HepG2 (cell line): Measurements from ENCODE around the gene GZF1. TPM values are rescaled to one million over a fixed set of nuclear protein-coding genes. Genes with fewer than 3 reads are reported as not detected.

Source experiments
- ATM ChIP-seq: fragments of 450-650 bp; IDR thresholded peaks from 2 replicates; pipeline ENCODE4 v1.7.1; 2017; ENCODE audit warnings: mild to moderate bottlenecking, borderline replicate concordance
- GATAD1 ChIP-seq: IDR thresholded peaks from 2 replicates; pipeline ENCODE4 v1.6.1; 2016; ENCODE audit warnings: missing genetic modification reagents, missing compliant biosample characterization
- GPN1 ChIP-seq: sonication (generic); formaldehyde crosslinking; IDR thresholded peaks from 2 replicates; pipeline ENCODE4 v1.5.1; 2020; ENCODE audit warnings: missing genetic modification reagents, borderline replicate concordance
- GTF3A ChIP-seq: sonication (generic); formaldehyde crosslinking; conservative IDR thresholded peaks from 2 replicates; pipeline ENCODE4 v1.4.0; 2020; ENCODE audit warnings: mild to moderate bottlenecking, missing genetic modification reagents
- HES4 ChIP-seq: sonication (generic); formaldehyde crosslinking; IDR thresholded peaks from 2 replicates; pipeline ENCODE4 v1.9.0; 2021; ENCODE audit warnings: mild to moderate bottlenecking, missing genetic modification reagents, borderline replicate concordance
- MXD4 ChIP-seq: IDR thresholded peaks from 2 replicates; pipeline ENCODE4 v1.6.1; 2016; ENCODE audit warnings: mild to moderate bottlenecking, missing biosample characterization, missing genetic modification reagents
- NFE2 ChIP-seq: sonication (generic); formaldehyde crosslinking; IDR thresholded peaks from 2 replicates; pipeline ENCODE4 v1.4.0; 2020; ENCODE audit warnings: missing genetic modification reagents
- SRY ChIP-seq: sonication (generic); formaldehyde crosslinking; IDR thresholded peaks from 2 replicates; pipeline ENCODE4 v1.8.0; 2022; ENCODE audit warnings: mild to moderate bottlenecking, missing genetic modification reagents
- XBP1 ChIP-seq: sonication (generic); formaldehyde crosslinking; IDR thresholded peaks from 2 replicates; pipeline ENCODE4 v1.5.0; 2020; ENCODE audit warnings: missing genetic modification reagents
- ZKSCAN1 ChIP-seq: fragments of 150-350 bp; IDR thresholded peaks from 2 replicates; pipeline ENCODE4 v1.6.1; 2014; ENCODE audit warnings: low read length
- ZNF614 ChIP-seq: IDR thresholded peaks from 2 replicates; pipeline ENCODE4 v1.6.1; 2018; ENCODE audit warnings: missing biosample characterization, missing genetic modification reagents, inconsistent platforms, borderline replicate concordance
- ZNF883 ChIP-seq: sonication (generic); formaldehyde crosslinking; IDR thresholded peaks from 2 replicates; pipeline ENCODE4 v1.5.1; 2020; ENCODE audit warnings: mild to moderate bottlenecking, missing genetic modification reagents; ENCODE audit errors: not compliant biosample characterization
- polyA plus RNA-seq, 8 experiments: library from polyadenylated mRNA; depleted of rRNA in 3 of 8; stranded (reverse) in 7 of 8; unstranded in 1 of 8; fragments of >200 nt; fragmentation: Illumina TruSeq in 4 of 8; extraction: Trizol in 4 of 8; gene quantifications; 2 replicates each; pipeline versions ENCODE4 v1.2.1 to v1.2.3, GENCODE V29; 2011 to 2016; ENCODE audit warnings: low read depth in 4 of 8, missing spikeins in 1 of 8, mixed read lengths in 1 of 8; ENCODE audit not compliant: insufficient read depth in 1 of 8
- total RNA-seq, 5 experiments: library from RNA; depleted of rRNA; stranded (reverse); fragments of >200 nt; fragmentation: Illumina TruSeq; extraction: Trizol; gene quantifications; 2 replicates each; pipeline ENCODE4 v1.2.3, GENCODE V29; 2016; ENCODE audit warnings: low read depth in 1 of 5
- TF ChIP-seq, protein P1 (sequence below): sonication (generic); formaldehyde crosslinking; IDR thresholded peaks from 2 replicates; pipeline ENCODE4 v1.5.0; 2020; ENCODE audit warnings: mild to moderate bottlenecking, missing genetic modification reagents
- TF ChIP-seq, protein P2 (sequence below): sonication (generic); formaldehyde crosslinking; IDR thresholded peaks from 2 replicates; pipeline ENCODE4 v1.5.0; 2020; ENCODE audit warnings: missing genetic modification reagents
- TF ChIP-seq, protein P3 (sequence below): sonication (generic); formaldehyde crosslinking; IDR thresholded peaks from one replicate; pipeline ENCODE4 v1.5.1; 2020; ENCODE audit warnings: mild to moderate bottlenecking, missing genetic modification reagents; ENCODE audit errors: not compliant biosample characterization

GZF1 gene
- total and polyA plus RNA-seq, 2 of the 13 experiments (the other 11 are each of a cell fraction or from before 2014, with no cell fraction given): 16.9 to 26.0 TPM

DNA sequence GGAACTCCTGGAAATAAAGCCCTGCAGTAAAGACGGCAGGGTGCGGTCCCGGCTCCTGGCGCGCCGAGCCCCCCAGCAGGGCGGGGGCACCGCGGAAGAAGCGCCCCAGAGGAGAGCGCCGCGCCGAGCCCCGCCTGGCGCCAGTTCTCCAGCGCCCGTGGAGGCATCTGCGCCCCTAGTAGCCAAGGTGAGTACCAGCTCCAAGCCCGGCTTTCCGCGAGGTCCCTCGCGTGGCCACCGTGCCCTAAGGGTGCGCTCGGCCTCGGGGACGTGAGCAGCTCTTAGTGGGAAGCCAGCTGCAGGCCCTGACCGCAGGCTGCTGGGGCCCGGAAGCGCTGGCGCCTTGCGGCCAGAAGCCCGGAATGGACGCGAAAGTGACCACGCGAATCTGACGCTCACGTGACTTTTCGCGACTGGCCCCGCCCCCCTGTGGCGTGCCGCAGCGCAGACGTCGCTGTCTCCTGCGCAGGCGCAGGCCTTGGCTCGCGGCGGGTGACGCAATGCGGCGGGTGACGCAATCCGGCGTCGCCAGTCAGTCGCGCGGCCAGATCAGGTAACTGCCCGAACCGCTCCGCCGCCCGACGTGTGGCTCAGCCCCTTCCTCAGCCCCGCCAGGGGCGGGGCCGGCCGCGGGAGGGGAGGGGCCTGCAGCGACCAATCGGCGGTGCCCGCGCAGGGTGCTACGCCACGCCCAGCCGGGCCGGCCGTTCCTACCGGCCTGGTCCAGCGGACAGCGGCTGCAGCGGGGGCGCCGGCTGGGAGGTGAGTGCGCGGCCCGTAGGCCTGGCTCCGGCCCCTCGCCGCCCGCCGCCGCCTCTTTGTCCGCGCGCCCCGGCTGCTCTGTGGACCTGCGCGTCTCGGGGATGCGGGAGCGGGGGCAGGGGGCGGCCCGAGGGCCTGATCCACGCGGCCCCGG lies at the start of gene GZF1 (continued):
- TF ChIP-seq ZNF883 (CRISPR knock-in tag) (peak; percentile 99), ZNF614 (CRISPR knock-in tag) (peak; percentile 98), ATM (no peak), HES4 (no peak; the same call in none of the 2 replicates), ZKSCAN1 (peak; percentile 65; the same call in 1 of the 2 replicates), GTF3A (CRISPR knock-in tag) (peak; percentile 94), MXD4 (CRISPR knock-in tag) (peak; percentile 99), XBP1 (CRISPR knock-in tag) (peak; percentile 86; the same call in 1 of the 2 replicates), GPN1 (CRISPR knock-in tag) (peak; percentile 94; the same call in 1 of the 2 replicates), NFE2 (CRISPR knock-in tag) (no peak; the same call in 1 of the 2 replicates), SRY (CRISPR knock-in tag) (peak; percentile 97), GATAD1 (CRISPR knock-in tag) (peak; percentile 96)
- TF ChIP-seq, protein P1, sequence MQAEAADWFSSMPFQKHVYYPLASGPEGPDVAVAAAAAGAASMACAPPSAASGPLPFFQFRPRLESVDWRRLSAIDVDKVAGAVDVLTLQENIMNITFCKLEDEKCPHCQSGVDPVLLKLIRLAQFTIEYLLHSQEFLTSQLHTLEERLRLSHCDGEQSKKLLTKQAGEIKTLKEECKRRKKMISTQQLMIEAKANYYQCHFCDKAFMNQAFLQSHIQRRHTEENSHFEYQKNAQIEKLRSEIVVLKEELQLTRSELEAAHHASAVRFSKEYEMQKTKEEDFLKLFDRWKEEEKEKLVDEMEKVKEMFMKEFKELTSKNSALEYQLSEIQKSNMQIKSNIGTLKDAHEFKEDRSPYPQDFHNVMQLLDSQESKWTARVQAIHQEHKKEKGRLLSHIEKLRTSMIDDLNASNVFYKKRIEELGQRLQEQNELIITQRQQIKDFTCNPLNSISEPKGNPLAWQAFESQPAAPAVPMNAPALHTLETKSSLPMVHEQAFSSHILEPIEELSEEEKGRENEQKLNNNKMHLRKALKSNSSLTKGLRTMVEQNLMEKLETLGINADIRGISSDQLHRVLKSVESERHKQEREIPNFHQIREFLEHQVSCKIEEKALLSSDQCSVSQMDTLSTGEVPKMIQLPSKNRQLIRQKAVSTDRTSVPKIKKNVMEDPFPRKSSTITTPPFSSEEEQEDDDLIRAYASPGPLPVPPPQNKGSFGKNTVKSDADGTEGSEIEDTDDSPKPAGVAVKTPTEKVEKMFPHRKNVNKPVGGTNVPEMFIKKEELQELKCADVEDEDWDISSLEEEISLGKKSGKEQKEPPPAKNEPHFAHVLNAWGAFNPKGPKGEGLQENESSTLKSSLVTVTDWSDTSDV (CRISPR knock-in tag): peak; percentile 94
- TF ChIP-seq, protein P2, sequence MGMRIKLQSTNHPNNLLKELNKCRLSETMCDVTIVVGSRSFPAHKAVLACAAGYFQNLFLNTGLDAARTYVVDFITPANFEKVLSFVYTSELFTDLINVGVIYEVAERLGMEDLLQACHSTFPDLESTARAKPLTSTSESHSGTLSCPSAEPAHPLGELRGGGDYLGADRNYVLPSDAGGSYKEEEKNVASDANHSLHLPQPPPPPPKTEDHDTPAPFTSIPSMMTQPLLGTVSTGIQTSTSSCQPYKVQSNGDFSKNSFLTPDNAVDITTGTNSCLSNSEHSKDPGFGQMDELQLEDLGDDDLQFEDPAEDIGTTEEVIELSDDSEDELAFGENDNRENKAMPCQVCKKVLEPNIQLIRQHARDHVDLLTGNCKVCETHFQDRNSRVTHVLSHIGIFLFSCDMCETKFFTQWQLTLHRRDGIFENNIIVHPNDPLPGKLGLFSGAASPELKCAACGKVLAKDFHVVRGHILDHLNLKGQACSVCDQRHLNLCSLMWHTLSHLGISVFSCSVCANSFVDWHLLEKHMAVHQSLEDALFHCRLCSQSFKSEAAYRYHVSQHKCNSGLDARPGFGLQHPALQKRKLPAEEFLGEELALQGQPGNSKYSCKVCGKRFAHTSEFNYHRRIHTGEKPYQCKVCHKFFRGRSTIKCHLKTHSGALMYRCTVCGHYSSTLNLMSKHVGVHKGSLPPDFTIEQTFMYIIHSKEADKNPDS (CRISPR knock-in tag): peak; percentile 79; the same call in 1 of the 2 replicates
- TF ChIP-seq, protein P3, sequence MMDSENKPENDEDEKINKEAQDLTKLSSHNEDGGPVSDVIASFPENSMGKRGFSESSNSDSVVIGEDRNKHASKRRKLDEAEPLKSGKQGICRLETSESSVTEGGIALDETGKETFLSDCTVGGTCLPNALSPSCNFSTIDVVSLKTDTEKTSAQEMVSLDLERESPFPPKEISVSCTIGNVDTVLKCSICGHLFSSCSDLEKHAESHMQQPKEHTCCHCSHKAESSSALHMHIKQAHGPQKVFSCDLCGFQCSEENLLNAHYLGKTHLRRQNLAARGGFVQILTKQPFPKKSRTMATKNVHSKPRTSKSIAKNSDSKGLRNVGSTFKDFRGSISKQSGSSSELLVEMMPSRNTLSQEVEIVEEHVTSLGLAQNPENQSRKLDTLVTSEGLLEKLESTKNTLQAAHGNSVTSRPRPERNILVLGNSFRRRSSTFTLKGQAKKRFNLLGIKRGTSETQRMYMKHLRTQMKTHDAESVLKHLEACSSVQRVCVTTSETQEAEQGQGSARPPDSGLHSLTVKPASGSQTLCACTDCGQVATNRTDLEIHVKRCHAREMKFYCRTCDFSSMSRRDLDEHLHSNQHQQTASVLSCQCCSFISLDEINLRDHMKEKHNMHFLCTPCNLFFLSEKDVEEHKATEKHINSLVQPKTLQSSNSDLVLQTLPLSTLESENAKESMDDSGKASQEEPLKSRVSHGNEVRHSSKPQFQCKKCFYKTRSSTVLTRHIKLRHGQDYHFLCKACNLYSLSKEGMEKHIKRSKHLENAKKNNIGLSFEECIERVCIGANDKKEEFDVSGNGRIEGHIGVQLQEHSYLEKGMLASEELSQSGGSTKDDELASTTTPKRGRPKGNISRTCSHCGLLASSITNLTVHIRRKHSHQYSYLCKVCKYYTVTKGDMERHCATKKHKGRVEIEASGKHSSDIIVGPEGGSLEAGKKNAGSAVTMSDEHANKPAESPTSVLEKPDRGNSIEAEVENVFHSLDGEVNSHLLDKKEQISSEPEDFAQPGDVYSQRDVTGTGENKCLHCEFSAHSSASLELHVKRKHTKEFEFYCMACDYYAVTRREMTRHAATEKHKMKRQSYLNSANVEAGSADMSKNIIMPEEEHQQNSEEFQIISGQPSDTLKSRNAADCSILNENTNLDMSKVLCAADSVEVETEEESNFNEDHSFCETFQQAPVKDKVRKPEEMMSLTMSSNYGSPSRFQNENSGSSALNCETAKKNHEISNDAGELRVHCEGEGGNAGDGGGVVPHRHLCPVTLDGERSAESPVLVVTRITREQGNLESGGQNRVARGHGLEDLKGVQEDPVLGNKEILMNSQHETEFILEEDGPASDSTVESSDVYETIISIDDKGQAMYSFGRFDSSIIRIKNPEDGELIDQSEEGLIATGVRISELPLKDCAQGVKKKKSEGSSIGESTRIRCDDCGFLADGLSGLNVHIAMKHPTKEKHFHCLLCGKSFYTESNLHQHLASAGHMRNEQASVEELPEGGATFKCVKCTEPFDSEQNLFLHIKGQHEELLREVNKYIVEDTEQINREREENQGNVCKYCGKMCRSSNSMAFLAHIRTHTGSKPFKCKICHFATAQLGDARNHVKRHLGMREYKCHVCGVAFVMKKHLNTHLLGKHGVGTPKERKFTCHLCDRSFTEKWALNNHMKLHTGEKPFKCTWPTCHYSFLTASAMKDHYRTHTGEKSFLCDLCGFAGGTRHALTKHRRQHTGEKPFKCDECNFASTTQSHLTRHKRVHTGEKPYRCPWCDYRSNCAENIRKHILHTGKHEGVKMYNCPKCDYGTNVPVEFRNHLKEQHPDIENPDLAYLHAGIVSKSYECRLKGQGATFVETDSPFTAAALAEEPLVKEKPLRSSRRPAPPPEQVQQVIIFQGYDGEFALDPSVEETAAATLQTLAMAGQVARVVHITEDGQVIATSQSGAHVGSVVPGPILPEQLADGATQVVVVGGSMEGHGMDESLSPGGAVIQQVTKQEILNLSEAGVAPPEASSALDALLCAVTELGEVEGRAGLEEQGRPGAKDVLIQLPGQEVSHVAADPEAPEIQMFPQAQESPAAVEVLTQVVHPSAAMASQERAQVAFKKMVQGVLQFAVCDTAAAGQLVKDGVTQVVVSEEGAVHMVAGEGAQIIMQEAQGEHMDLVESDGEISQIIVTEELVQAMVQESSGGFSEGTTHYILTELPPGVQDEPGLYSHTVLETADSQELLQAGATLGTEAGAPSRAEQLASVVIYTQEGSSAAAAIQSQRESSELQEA (CRISPR knock-in tag): peak; percentile 99
